Right lobe of liver (tissue), 6 donors: Measurements from ENCODE around the gene RCBTB2. TPM values are rescaled to one million over a fixed set of nuclear protein-coding genes. Genes with fewer than 3 reads are reported as not detected.

Experiments used
- ATAC-seq, 4 donors: fragments of 200-7000 bp; cut with Tn5 transposase; one replicate each; pipeline ENCODE4 v1.9.1; 2020; ENCODE audit warnings: mild to moderate bottlenecking in 4 of 4, moderate library complexity in 4 of 4
- DNase-seq, 3 donors: peaks; one replicate each; pipeline ENCODE4 v3.0.0-alpha.2; 2020
- H3K27ac ChIP-seq, 3 donors: fragments of 200-600 bp; one replicate each; pipeline ENCODE4 v1.8.0; 2022
- H3K27me3 ChIP-seq, 2 donors: fragments of 200-600 bp; one replicate each; pipeline ENCODE4 v1.8.0; 2022
- H3K36me3 ChIP-seq, 4 donors: fragments of 200-600 bp; sonication (generic) in 1 of 4; one replicate each; pipeline versions ENCODE4 v1.5.1 to v1.8.0; 2017 to 2022; ENCODE audit warnings: control low read depth in 1 of 4
- H3K4me1 ChIP-seq, 4 donors: fragments of 200-600 bp; sonication (generic) in 1 of 4; one replicate each; pipeline versions ENCODE4 v1.5.1 to v1.8.0; 2017 to 2022; ENCODE audit warnings: control low read depth in 1 of 4
- H3K4me3 ChIP-seq, 3 donors: fragments of 200-600 bp; one replicate each; pipeline ENCODE4 v1.8.0; 2022
- H3K9me3 ChIP-seq, 4 donors: fragments of 200-600 bp; sonication (generic) in 1 of 4; one replicate each; pipeline versions ENCODE4 v1.5.1 to v1.8.0; 2017 to 2022; ENCODE audit warnings: control low read depth in 1 of 4
- CTCF ChIP-seq, 4 donors: fragments of 200-600 bp in 3 of 4; fragments of 450-650 bp in 1 of 4; IDR thresholded peaks; one replicate each; pipeline versions ENCODE4 v1.5.1 to v1.8.0; 2016 to 2022; ENCODE audit warnings: antibody characterized with exemption in 4 of 4, mild to moderate bottlenecking in 2 of 4
- POLR2A ChIP-seq: fragments of 450-650 bp; IDR thresholded peaks from one replicate; pipeline ENCODE4 v1.6.1; 2017; ENCODE audit warnings: antibody characterized with exemption, mild to moderate bottlenecking
- WGBS: methylation state at CpG from one replicate; pipeline ENCODE4 v1.1.6; 2018; ENCODE audit warnings: low coverage, low lambda C conversion rate; ENCODE audit not compliant: insufficient coverage; ENCODE audit errors: missing lambda C conversion rate; 5-methylcytosine and 5-hydroxymethylcytosine counted together
- intact Hi-C, 2 donors: fragments of 100-400 bp; cut with DNase I; formaldehyde crosslinking; loops; one replicate each; pipeline versions ENCODE4 v1.11.2 to v1.14.1; 2022
- total RNA-seq, 6 experiments: library from RNA; depleted of rRNA in 2 of 6; stranded (reverse); fragments of >200 nt in 2 of 6; fragmentation: NEBNext Ultra II Directional in 3 of 6; extraction: Animal tissue kit (Norgen Biotek cat#: 25700) in 3 of 6; gene quantifications; one replicate each; pipeline versions ENCODE4 v1.1.0 to v1.2.4, GENCODE V29; 2016 to 2023
- donor health status: DM: no; HTN: yes; CAD: no.
- donor health status: DM: no; HTN: no; CAD: no.
- donor health status: DM: no; HTN: no; CAD: no.
- donor health status: DM: no; HTN: yes; CAD: no.
- donor health status: DM: no; HTN: yes; CAD: no.

The RCBTB2 gene
- total RNA-seq, 6 experiments from 2014 or later = 2.6 to 7.5 (median 4.8) TPM

GRCh38 chr13:48446464-48446863 lies 86.4 kb downstream of the RCBTB2 start:
- Histone ChIP-seq H3K4me1 (no peaks in the 10 kb centered on the region), H3K9me3 (no peaks in the 10 kb centered on the region), H3K27me3 (no peaks in the 10 kb centered on the region), H3K36me3 (no peaks in the 10 kb centered on the region), H3K27ac (no peak overlapping the region), H3K4me3 (no peak overlapping the region)
- peak in 2 of 4 donors; percentile 54 to 71 for ATAC-seq
- intact Hi-C loops = no loop called here
- WGBS = 100% methylated on average over 1 of the region's 1 CpG
- DNase-seq = no peak
- no peak for TF ChIP-seq POLR2A
- no peak for TF ChIP-seq CTCF (IDR thresholded peaks at IDR 0.05)

DNA sequence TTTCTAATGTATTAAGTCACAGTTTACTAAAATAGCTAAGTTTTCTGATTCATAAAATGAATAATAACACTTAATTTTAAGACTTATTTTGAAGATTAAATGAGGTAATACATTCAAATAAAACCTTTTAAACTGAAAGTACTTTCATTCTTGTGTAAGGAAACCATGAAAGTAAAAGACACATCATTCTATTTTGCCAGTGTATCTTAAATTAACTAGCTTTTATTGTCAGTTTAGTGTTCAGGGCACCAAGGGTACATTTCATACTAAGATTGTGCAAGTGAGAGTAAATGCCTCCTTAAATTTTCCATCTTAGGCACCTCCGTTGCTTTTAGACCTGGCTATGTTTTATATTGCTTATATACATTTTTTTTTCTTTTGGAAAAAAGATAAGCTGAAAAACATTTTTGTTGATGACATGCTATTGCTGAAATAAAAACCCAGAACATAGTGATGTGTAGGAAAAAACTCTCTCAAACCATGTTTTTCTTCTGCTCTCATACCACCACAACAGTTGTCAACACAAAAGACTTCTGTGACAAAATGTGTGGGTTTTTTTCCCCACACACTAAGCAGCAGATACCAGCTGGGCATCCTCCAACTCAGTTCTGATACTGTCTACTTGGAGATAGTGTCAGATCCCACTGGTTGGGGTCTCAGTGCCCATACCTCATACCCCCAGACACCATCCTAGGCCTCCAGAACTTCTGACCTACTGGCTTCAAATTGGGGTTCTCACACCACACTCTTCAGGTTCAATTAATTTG lies 89.3 kb downstream of the RCBTB2 start:
- H3K27me3 ChIP-seq = no peaks in the 10 kb centered on the region
- ATAC-seq = no peak
- H3K27ac ChIP-seq = no peak overlapping the region
- TF ChIP-seq CTCF (IDR thresholded peaks at IDR 0.05) (no peak), POLR2A (no peak)
- no peaks in the 10 kb centered on the region for H3K36me3 ChIP-seq
- no peak overlapping the region for H3K4me3 ChIP-seq
- WGBS = 71% methylated on average over 1 of the region's 1 CpG
- no peak for DNase-seq
- intact Hi-C loops = no loop called here
- no peaks in the 10 kb centered on the region for H3K4me1 ChIP-seq
- no peaks in the 10 kb centered on the region for H3K9me3 ChIP-seq

Other genes with a start within 250 kb of the RCBTB2 start
- 10 to 100 TPM in 5 of 6 experiments, 1 to 10 TPM in 1; 6.2 to 19.4 (median 12.3) TPM for gene RB1, start 229.3 kb downstream of the RCBTB2 start, total RNA-seq
- 10 to 100 TPM in 2 of 6 experiments, 1 to 10 TPM in 4; 3.7 to 14.5 (median 5.9) TPM for gene LPAR6, start 120.0 kb downstream of the RCBTB2 start, total RNA-seq
- under 1 TPM; 0.06 to 0.93 (median 0.14) TPM for gene CYSLTR2, start 120.8 kb upstream of the RCBTB2 start, total RNA-seq